NT2/D1 (cell line): ENCODE measurements around the gene PRRC2A.

Source experiments
- YY1 ChIP-seq: IDR thresholded peaks from 2 replicates; pipeline ENCODE4 v1.6.1; 2011; ENCODE audit not compliant: insufficient read length, insufficient read depth
- ZNF274 ChIP-seq: IDR thresholded peaks from 2 replicates; pipeline ENCODE4 v1.6.1; 2011; ENCODE audit warnings: mild to moderate bottlenecking, low read depth, low read length

- no peak for TF ChIP-seq YY1
- TF ChIP-seq ZNF274, result no peak
Measured at GRCh38 chr6:31580807-31581433, 39.6 kb upstream of the PRRC2A start.
